HG02852 (cell line): Measurements from ENCODE around the gene LAMA5.

ENCODE experiments used
- ATAC-seq: cut with Tn5 transposase; IDR thresholded peaks from one replicate; pipeline ENCODE4 v1.9.1; 2021; ENCODE audit warnings: mild to moderate bottlenecking, moderate library complexity; ENCODE audit not compliant: unreplicated experiment

Gene LAMA5

DNA sequence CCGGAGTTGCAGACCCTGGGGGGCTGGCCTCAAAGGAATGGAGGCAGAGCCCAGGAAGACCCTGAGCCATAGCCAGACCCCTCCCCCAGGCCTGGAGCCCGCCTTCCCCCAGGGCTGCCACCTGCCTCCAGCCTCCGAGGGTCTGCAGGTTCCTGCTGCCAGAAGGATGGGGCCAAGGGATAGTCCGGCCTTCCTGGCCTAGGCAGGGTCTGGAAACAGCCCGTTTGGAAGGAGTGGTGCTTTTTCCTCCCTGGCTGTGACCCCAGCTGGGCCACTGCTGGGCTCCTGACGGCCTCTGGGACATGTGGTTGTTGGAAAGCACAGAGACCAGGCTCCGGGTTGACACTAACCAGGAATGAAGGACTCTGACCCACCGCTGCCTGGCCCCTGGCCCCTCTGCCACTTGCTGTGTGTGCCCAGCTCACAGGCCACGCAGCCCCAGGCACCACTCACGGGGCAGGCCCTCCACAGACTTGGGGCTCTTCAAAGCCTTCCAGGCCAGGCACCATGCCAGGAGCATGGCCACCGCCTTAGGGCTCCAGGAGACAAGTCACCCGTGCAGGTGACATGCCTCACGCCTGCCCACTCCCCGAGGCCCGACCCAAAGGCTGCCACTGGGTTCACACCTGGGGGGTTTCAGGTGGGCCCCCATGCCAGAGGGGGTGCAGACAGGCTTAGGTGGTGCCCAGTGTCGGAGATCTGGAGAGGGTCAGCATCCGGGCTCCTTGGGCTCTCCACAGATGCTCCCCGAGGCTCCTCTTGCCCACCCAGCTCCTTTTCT lies 3.9 kb upstream of the LAMA5 start:
- no peak for ATAC-seq

DNA sequence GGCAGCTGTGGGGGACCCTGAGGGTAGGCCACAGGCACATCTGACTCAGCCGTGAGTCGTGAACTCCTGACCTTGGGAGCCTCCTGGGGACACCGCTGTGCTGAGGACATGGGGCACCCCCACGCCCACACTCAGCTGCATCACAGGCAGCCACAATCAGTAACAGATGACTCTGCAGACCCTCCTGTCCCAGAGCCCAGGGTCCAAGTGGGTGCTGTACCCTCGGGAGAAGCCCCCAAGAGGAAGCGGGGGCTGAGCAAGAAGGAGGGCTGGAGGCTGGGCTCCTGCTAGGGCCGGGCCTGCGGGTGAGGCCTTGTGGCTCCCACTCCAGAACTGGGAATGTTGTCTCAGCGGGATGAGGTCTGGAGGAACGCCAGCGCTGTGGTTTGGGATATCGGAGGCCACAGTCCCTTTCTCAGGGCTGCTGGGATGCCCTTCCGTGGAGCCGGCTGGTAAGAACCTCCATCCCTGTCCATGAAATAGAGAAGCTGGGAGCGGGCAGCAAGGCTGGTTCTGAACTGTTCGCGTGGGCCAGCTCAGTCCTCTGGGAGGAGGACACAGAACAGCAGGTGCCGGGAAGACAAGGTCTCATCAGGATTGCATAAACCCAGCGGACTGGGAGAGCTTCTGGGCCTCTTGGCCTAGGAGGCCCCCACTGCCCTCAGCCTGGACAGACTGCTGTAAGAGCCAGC lies 3.1 kb upstream of the LAMA5 start:
- ATAC-seq: no peak

DNA sequence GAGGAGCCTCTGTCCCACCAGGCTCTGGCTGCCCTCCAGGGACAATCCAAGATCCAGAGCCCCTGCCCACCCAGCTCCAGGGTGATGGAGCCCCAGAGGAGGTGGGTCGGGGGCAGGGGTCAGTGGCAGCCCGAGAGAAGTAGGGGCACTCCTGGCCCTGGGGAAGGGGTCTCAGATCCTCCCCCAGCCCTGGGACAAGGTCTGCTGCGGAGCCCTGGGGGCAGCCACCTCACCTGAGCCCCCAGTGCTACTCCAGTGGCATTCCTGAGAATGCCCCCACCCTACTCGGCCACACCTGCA lies 2.7 kb upstream of the LAMA5 start:
- ATAC-seq: no peak

DNA sequence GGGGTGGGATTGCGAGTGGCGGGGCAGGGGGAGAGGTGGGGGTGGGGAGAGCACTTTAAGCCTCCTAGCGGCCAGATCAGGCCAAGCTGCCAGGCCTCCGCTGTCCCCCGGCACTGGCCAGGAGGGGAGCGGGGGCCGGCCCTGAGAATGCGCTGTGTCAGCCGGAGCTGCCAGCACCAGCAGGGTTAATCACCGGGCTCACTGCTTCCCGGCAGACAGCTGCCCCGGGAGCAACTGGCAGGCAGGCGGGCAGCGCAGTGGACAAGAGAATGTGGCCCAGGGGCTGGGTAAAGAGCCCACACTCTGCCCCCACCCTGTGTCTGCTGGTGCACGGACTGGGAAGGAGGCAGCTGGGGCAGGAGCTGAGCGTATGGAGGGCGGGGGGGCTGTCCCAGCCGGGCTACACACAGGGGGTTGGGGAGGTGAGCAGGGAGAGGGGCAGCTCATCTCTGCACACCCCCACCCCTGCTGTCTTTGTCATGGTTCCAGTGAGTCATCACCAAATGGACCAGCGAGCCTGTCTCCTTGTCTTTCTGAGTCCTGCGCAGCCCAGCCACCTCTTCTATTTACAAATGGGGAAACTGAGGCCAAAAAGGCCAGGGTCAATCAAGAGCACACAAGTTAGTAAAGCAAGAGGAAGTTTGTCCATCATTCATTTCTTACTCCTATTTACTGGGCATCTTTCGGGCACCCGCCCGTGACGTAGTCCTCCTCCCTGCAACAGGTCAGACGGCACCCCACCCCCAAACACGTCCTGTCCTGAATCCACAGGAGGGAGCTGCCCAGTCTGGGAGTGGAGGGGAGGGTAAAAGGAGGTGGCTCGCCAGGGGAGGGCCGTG lies 2.1 kb upstream of the LAMA5 start:
- ATAC-seq: no peak

DNA sequence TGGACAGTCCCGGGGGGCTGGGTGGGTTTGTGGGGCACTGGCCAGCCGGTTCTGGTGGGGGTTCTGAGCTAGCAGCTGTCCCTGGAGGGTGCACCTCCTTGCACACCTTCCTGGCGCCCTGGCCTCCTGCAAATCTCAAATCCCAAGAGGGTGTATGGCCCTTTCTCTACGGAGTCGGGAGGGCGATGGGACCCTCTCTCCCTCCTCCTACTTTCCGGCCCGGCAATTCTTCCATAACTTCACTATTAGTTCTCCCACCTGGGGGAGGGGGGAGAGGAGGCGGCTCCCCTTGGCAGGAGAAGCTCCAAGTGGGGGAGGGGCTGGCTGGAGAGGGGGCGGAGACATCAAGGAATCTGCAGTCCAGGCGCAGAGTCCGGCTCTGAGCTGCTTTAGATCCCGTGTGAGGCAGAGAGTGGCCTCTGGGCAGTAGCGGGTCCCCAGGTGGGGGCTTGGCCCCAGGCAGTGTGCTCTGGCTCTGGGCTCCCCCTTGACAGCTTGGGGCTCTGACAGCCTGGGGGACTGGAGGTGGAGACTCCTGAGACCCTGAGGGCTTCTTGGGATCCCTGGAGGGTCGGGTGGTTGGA lies 1.4 kb upstream of the LAMA5 start:
- ATAC-seq: no peak

DNA sequence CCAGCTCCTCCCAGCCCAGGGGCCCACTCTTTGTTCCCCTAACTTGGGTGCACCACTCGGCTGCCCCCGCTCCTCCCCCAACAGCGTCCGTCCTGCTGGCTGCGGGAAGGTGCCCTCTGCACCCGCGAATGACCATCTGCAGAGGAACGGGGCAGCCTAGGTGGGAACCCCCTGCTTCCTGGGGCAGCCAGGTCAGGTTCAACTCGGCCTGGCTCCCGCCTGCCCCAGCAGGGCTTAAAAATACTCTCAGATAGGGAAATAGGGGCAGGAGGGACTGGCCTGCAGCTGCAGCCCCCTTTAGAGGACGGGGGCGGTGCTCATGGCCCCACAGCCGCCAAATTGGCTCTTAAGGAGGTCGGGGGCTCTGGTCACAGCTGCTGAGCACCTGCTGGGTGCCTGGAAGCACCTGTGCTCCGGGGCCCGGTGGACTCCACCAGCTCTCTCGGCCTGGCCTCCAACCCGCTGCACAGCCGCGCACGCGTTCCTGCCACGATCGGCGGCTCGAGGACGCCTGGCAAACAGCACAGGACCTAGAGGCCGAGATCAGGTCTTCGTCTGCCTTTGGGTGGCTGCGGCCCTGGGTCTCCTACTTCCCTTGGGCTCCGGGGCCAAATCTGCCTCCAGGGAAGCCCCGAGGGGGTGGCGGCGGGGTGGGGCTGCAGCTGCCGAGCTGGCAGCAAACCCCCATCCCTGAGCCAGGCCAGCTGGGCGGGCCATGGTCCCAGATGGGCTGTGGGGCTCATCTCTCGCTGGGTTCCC lies 700 bp upstream of the LAMA5 start:
- ATAC-seq: no peak

DNA sequence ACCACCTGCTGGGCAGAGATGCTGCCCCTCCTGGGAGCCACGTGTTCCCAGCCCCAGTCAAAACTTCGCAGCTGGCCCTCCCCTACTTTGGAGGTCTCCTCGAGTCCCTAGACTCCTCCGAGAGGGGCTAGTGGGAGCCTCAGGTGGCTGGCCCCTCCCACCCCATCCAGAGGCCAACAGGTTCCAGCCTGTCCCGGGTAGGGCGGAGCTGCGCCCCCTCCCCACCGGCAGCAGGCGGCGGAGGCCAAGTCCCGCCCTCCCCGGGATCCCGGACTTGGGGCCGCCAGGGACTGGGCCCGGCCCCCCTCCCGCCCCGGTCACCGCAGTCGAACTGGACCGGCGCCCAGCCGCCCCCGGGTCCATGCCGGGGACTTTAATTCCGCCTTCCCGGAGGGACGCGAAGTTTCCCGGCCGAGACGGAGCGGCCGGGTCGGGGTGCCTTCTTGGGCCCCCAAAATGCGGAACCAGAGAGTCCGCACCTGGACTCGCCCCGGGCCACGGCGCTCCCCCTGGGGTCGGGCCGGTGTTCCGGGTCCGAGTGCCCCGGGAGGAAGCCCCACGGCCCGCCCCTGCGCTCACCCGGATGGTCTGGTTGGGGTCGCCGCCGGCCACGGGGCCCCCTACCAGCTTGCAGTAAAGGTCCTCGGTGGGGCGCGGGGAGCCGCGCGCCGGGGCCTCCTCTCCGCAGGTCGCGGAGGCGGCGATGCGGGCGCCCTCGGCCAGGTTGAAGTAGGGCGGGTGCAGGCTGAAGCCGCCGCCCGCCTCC lies 559 bp downstream of the LAMA5 start:
- no peak for ATAC-seq

DNA sequence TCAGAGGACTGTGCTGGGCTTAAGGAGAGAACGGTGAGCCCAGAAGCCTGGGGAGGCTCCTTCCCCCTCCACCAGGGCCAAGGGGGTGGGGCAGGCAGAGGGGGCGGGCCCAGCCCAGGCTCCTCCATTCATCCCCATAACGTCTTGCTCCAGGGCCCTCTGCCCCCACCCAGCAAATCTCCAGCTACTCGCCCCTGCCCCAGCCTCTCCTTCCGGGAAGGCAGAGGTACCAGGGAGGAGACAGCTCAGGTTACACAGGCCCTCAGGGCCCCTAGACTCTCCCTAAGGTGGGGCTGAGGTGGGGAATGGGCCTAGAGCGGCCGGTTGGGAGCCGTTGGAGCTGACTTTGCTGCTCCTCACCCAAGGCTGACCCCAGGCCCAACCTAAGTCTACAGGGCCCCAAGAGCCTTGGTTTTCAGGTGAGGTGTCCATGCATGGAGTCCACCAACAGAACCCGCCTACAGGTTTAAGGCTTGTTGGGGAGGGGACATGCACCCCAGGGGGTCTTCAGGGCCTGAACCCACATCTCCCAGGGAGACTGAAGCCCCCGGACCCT lies 1.2 kb downstream of the LAMA5 start:
- ATAC-seq: no peak

DNA sequence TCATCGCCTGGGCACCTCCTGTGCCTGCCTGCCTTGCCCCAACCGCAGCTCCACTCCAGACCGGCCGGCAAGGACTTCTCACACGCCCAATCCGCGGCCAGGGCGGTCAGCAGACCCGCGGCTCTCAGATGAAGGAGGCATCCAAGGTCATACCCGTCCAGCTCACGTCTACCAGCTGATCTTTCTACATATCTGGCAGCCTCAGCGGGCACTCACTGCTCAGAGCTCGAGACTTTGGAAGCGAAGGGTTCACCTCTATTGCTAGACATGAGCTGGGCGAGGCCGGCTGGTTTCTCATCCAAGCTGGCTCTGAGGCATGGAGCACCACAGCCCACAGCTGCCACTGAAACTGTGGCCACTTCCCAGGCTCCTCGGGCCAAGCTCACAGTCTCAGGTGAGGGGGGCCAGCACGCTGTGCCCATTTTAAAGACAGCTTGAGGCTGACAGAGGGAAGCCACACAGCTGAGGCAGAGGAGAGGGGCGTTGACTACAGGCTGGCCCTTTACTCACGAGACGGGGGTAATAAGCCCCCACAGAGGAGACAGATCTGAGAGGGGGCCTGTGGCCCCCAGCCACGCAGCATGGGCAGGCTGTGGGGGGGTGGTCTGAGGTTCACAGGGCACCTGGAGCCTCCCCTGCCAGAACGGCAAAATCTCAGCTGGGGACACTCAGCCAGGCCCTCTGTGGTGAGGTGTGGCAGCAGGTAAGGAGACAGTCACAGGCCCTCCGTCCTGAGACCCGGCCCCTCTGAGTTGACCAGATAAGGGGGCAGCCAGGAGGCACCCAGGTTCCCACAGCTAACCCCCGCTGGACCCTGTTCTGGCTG lies 2.0 kb downstream of the LAMA5 start:
- no peak for ATAC-seq

DNA sequence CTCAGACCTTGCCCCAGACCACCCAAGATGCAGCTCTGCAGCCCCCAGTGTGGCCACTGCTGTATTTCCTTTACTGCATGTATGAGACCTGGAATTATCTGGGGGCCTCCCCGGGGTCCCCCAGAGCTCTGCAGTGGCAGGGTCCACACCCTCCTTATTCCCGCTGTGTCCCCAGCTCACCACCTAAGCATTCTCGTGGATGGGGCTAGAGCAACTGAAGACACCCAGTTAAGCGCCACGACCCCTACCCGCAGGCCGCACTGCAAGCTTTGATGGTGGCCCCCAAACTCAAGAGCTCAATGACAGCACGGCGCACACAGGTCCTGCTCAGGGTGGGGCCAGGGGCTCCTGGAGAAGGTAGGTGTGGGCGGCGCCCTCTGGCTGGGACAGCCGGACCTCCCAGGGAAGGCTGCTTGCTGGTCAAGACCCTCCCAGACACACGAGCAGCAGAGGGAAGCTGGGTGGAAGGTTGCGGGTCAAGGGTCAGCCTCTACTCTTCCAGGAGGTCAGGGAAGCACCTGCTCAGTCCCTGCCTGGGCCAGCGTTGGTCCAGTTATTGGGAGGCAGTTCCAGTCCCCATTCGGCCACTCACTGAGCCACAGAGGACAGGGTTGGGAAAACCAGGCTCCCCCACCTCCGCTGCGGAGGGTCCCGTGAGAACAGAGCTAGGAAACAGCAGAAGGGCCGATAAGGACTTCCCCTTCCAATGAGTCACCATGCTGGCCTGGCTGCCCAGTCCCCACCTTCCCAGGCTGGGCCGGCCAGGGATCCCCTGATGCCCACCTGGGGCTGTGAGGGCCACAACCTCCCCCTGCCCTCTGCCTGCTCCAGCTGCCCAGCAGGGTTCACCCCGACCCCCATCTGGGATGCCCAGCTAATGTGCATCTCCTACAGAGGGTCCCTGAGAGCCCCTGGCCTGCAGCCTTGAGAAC lies 2.9 kb downstream of the LAMA5 start:
- no peak for ATAC-seq

DNA sequence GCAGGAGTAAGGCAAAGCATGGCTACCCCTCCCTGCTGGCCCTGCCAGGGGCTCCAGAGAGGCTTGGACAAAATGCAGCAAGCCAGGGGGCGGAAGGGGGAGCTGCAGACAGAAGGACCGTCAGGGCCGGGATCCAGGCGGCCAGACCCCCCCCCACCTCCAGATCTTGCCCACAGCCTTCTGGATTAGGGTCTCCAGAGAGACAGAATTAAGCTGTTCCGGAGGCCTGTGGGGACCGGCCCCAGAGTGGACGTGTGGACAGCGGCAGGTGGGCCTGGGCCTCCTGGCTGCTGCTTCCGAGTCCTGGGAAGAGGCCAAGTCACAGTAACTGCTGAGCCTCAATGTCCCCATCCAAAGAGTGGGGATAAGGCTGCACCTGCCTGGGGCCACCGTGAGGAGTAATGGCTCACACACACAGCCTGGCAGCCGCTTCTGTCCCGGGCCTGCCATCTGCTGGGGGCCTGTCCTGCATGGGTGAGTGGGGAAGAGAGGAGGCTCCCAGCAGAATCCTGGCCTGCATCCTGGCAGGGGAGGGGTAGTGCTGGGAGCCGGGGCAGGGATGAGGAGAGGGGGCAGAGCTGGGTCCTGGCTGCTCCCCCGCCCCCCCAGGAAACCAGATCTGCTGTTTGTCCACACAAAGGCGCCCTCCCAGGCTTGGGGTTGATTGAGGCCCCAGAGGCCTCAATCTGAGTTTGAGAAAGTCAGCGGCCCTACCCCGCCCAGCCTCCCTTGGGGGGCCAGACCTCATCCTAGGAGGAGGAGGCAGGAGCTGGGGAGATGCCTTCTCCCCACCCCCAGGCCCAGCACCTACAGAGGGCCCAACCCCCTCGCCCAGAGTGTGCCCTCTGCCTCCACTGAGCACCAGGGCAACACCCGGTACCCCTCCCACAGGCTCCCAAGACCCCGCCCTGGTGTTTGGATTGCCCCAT lies 3.9 kb downstream of the LAMA5 start:
- ATAC-seq: no peak

DNA sequence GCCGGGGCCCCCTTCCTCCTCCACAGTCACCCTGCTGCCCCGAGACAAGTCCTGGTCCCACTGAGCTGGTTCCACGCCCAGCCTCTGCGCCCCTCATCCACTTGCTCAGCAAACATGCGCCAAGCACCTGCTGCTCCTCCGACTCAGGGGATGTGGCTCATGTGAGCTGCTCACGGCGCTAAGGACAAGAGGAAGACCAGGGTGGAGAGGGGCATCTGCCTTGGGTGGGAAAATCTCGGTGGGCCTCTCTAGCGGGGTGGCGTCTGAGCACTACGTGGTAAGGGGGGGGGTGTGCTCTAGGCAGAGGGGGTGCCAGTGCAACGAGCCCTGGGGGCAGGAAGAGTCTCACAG lies 4.5 kb downstream of the LAMA5 start:
- no peak for ATAC-seq

DNA sequence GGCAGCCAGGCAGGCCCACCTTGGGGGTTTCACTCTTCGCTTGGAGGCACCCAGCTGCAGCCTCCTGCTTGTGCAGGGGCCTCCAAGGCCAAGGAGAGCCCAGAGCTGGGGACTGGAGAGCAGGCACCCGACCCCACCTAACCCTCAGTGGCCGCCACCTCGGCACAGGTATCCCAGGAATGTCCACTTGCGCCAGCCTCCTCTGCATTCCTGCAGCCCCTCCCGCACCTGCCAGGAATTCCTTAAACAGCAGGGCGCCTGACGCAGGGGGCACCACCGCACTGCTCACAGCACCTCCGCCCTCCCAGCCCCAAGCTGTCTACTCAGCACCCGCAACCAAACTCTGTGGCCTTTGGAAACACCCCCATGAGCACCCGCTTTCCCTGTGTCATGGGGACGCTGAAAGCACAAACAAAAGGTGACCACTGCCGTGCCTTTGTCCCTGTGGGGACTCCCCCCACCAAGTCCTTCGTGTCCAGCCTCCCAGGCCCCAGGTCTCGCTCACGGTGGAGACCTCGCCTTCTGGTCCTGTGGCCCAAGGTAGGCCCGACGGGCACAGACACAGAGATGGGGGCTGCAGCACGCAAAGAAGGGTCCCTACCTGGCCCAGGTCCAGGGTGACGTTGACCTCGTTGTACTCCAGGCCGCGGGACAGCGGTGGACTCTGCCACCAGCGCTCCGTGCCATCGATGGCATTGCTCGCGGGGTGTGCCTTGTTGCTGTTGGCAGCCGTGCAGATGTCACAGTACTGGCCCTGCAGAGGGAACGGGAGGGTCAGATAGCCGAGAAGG lies 5.1 kb downstream of the LAMA5 start:
- ATAC-seq: no peak

DNA sequence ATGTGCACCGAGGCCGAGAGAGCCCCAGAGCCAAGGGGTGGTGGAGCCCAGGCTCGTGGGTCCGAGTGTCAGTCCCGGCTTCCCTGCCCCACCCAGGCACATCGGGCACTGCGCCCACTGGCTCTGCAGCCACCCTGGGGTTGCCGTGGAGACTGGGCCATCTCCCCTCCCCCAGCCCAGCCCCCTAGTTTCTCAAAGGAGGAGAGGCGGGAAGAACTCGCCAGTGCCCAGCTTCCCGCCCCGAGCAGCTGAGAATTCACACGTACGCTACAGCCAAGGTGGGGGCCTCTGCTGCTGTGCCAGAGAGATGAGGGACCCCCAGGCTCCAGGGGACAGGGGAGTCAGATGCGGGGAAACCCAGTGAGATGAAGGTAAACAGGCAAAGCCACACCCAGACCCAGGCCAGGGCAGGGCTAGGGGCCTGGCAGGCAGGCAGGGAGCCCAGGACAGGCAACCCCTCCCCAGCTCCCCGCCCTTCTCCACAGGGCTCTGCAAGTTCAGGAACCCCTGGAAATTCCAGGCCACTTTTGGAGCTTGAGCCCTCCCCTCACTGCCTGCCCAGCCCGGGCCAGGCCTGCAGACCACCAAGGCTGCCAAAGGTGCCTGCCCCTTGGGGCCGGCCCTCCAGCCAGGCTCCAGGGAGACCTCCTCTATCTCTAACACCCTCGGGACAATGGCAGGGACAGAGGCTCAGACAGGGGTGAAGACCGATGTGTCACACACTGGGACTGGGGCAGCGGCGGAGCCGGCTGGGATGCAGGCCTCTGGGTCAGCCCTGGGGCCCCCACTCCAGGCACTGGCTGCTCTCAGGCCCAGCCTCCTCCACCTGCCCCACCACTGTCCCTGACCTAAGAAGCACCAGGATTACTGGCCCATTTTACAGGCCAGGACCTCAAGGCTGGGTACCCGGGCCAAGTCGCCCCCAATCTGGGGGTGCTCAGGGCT lies 6.0 kb downstream of the LAMA5 start:
- ATAC-seq: no peak
